HepG2 (cell line): ENCODE measurements around the gene SH2D3C. TPM values are rescaled to one million over a fixed set of nuclear protein-coding genes. Genes with fewer than 3 reads are reported as not detected.

Experiments
- AKAP8 ChIP-seq: sonication (generic); formaldehyde crosslinking; IDR thresholded peaks from 2 replicates; pipeline ENCODE4 v1.5.1; 2020; ENCODE audit warnings: mild to moderate bottlenecking, missing genetic modification reagents
- CREB1 ChIP-seq, 2 experiments: fragments of 450-650 bp in 1 of 2; IDR thresholded peaks; 2 replicates each; pipeline ENCODE4 v1.6.1; 2016 to 2017; ENCODE audit warnings: control low read depth in 1 of 2, mild to moderate bottlenecking in 1 of 2, missing compliant biosample characterization in 1 of 2, missing genetic modification characterization in 1 of 2
- EP300 ChIP-seq, 3 experiments: sonication (generic) in 1 of 3; formaldehyde crosslinking in 1 of 3; IDR thresholded peaks; 2 replicates each; pipeline versions ENCODE4 v1.5.1 to v1.6.1; 2011 to 2020; ENCODE audit warnings: low read depth in 2 of 3, low read length in 2 of 3, borderline replicate concordance in 1 of 3, improper control_type of control experiment in 1 of 3, mild to moderate bottlenecking in 1 of 3, missing genetic modification reagents in 1 of 3, moderate library complexity in 1 of 3
- FOXJ3 ChIP-seq: sonication (generic); formaldehyde crosslinking; IDR thresholded peaks from 2 replicates; pipeline ENCODE4 v1.4.0; 2020; ENCODE audit warnings: missing genetic modification reagents, mild to moderate bottlenecking, borderline replicate concordance
- HDAC1 ChIP-seq: sonication (generic); formaldehyde crosslinking; IDR thresholded peaks from 2 replicates; pipeline ENCODE4 v1.5.1; 2020; ENCODE audit warnings: mild to moderate bottlenecking, missing genetic modification reagents
- MXI1 ChIP-seq: IDR thresholded peaks from 3 replicates; pipeline ENCODE4 v1.6.1; 2012; ENCODE audit warnings: low read depth, low read length, inconsistent platforms, borderline replicate concordance
- MYC ChIP-seq: sonication (generic); formaldehyde crosslinking; IDR thresholded peaks from 2 replicates; pipeline ENCODE4 v1.9.0; 2021; ENCODE audit warnings: missing genetic modification reagents, borderline replicate concordance
- NAIF1 ChIP-seq: sonication (generic); formaldehyde crosslinking; IDR thresholded peaks from 2 replicates; pipeline ENCODE4 v1.5.0; 2020; ENCODE audit warnings: mild to moderate bottlenecking, missing genetic modification reagents, borderline replicate concordance
- PHF20 ChIP-seq: sonication (generic); formaldehyde crosslinking; IDR thresholded peaks from 2 replicates; pipeline ENCODE4 v1.5.0; 2020; ENCODE audit warnings: mild to moderate bottlenecking, missing genetic modification reagents
- PHF5A ChIP-seq: IDR thresholded peaks from one replicate; pipeline ENCODE4 v1.6.1; 2018; ENCODE audit warnings: low read depth, missing genetic modification reagents; ENCODE audit not compliant: unreplicated experiment
- RFX1 ChIP-seq: fragments of 450-650 bp; IDR thresholded peaks from 2 replicates; pipeline ENCODE4 v1.6.1; 2017
- SP2 ChIP-seq: sonication (generic); formaldehyde crosslinking; IDR thresholded peaks from 2 replicates; pipeline ENCODE4 v1.5.1; 2020; ENCODE audit warnings: mild to moderate bottlenecking, missing genetic modification reagents
- THAP7 ChIP-seq: sonication (generic); formaldehyde crosslinking; IDR thresholded peaks from 2 replicates; pipeline ENCODE4 v1.8.1; 2023; ENCODE audit warnings: mild to moderate bottlenecking, missing genetic modification reagents
- ZFP1 ChIP-seq: IDR thresholded peaks from 2 replicates; pipeline ENCODE4 v1.6.1; 2016
- ZNF329 ChIP-seq: sonication (generic); formaldehyde crosslinking; IDR thresholded peaks from 2 replicates; pipeline ENCODE4 v1.9.0; 2021; ENCODE audit warnings: low read depth, mild to moderate bottlenecking, missing genetic modification reagents
- ZNF546 ChIP-seq: sonication (generic); formaldehyde crosslinking; conservative IDR thresholded peaks from 2 replicates; pipeline ENCODE4 v1.8.1; 2023; ENCODE audit warnings: mild to moderate bottlenecking, missing genetic modification reagents
- ZNF792 ChIP-seq: IDR thresholded peaks from 2 replicates; pipeline ENCODE4 v1.6.1; 2016
- ZSCAN12 ChIP-seq: sonication (generic); formaldehyde crosslinking; IDR thresholded peaks from 2 replicates; pipeline ENCODE4 v1.9.0; 2021; ENCODE audit warnings: mild to moderate bottlenecking, missing genetic modification reagents
- ZXDC ChIP-seq: sonication (generic); formaldehyde crosslinking; IDR thresholded peaks from 2 replicates; pipeline ENCODE4 v1.5.0; 2020; ENCODE audit warnings: mild to moderate bottlenecking, missing genetic modification reagents
- polyA plus RNA-seq, 8 experiments: library from polyadenylated mRNA; depleted of rRNA in 3 of 8; stranded (reverse) in 7 of 8; unstranded in 1 of 8; fragments of >200 nt; fragmentation: Illumina TruSeq in 4 of 8; extraction: Trizol in 4 of 8; gene quantifications; 2 replicates each; pipeline versions ENCODE4 v1.2.1 to v1.2.3, GENCODE V29; 2011 to 2016; ENCODE audit warnings: low read depth in 4 of 8, missing spikeins in 1 of 8, mixed read lengths in 1 of 8; ENCODE audit not compliant: insufficient read depth in 1 of 8
- total RNA-seq, 5 experiments: library from RNA; depleted of rRNA; stranded (reverse); fragments of >200 nt; fragmentation: Illumina TruSeq; extraction: Trizol; gene quantifications; 2 replicates each; pipeline ENCODE4 v1.2.3, GENCODE V29; 2016; ENCODE audit warnings: low read depth in 1 of 5
- TF ChIP-seq, protein P1 (sequence below): sonication (generic); formaldehyde crosslinking; IDR thresholded peaks from 2 replicates; pipeline ENCODE4 v1.4.0; 2020; ENCODE audit warnings: mild to moderate bottlenecking, missing genetic modification reagents

SH2D3C gene
- total and polyA plus RNA-seq, 2 of the 13 experiments (the other 11 are each of a cell fraction or from before 2014, with no cell fraction given): not detected

- 0 out of 2 replicates have a peak, but pooled peaks have one; percentile 19 for TF ChIP-seq ZNF329
- TF ChIP-seq PHF5A: peak; percentile 29
- no peak for TF ChIP-seq EP300 (IDR thresholded peaks at IDR 0.05; ENCODE audit: low read depth in 2 of 2, low read length in 2 of 2)
- TF ChIP-seq EP300 (CRISPR knock-in tag; IDR thresholded peaks at IDR 0.05; ENCODE audit: borderline replicate concordance): no peak
- peak; percentile 67; the same call in 1 of the 3 replicates for TF ChIP-seq MXI1
- peak; percentile 99 for TF ChIP-seq CREB1 (IDR thresholded peaks at IDR 0.05)
- peak; percentile 98 for TF ChIP-seq CREB1 (CRISPR knock-in tag; IDR thresholded peaks at IDR 0.05)
- TF ChIP-seq RFX1: peak; percentile 75
- TF ChIP-seq SP2: peak; percentile 89
- TF ChIP-seq ZFP1 (CRISPR knock-in tag): 0 out of 2 replicates have a peak, but pooled peaks have one; percentile 32
- 0 out of 2 replicates have a peak, but pooled peaks have one; percentile 30 for TF ChIP-seq AKAP8 (CRISPR knock-in tag)
- TF ChIP-seq PHF20 (CRISPR knock-in tag): peak; percentile 76
- TF ChIP-seq, protein P1, sequence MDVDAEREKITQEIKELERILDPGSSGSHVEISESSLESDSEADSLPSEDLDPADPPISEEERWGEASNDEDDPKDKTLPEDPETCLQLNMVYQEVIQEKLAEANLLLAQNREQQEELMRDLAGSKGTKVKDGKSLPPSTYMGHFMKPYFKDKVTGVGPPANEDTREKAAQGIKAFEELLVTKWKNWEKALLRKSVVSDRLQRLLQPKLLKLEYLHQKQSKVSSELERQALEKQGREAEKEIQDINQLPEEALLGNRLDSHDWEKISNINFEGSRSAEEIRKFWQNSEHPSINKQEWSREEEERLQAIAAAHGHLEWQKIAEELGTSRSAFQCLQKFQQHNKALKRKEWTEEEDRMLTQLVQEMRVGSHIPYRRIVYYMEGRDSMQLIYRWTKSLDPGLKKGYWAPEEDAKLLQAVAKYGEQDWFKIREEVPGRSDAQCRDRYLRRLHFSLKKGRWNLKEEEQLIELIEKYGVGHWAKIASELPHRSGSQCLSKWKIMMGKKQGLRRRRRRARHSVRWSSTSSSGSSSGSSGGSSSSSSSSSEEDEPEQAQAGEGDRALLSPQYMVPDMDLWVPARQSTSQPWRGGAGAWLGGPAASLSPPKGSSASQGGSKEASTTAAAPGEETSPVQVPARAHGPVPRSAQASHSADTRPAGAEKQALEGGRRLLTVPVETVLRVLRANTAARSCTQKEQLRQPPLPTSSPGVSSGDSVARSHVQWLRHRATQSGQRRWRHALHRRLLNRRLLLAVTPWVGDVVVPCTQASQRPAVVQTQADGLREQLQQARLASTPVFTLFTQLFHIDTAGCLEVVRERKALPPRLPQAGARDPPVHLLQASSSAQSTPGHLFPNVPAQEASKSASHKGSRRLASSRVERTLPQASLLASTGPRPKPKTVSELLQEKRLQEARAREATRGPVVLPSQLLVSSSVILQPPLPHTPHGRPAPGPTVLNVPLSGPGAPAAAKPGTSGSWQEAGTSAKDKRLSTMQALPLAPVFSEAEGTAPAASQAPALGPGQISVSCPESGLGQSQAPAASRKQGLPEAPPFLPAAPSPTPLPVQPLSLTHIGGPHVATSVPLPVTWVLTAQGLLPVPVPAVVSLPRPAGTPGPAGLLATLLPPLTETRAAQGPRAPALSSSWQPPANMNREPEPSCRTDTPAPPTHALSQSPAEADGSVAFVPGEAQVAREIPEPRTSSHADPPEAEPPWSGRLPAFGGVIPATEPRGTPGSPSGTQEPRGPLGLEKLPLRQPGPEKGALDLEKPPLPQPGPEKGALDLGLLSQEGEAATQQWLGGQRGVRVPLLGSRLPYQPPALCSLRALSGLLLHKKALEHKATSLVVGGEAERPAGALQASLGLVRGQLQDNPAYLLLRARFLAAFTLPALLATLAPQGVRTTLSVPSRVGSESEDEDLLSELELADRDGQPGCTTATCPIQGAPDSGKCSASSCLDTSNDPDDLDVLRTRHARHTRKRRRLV: peak; percentile 33; the same call in 1 of the 2 replicates
- 0 out of 2 replicates have a peak, but pooled peaks have one; percentile 67 for TF ChIP-seq NAIF1
- peak; percentile 33; the same call in 1 of the 2 replicates for TF ChIP-seq THAP7
- TF ChIP-seq ZXDC (CRISPR knock-in tag): 0 out of 2 replicates have a peak, but pooled peaks have one; percentile 49
- no peak for TF ChIP-seq ZSCAN12 (CRISPR knock-in tag)
- TF ChIP-seq ZNF792 (CRISPR knock-in tag): peak; percentile 66; the same call in 1 of the 2 replicates
- peak; percentile 62 for TF ChIP-seq MYC (CRISPR knock-in tag)
- TF ChIP-seq HDAC1 (CRISPR knock-in tag): peak; percentile 97
- 0 out of 2 replicates have a peak, but pooled peaks have one; percentile 21 for TF ChIP-seq ZNF546 (CRISPR knock-in tag)
- peak; percentile 33; the same call in 1 of the 2 replicates for TF ChIP-seq FOXJ3 (CRISPR knock-in tag)
Measured at GRCh38 chr9:127715470-127716337, 62.8 kb downstream of the SH2D3C start, which contains the start of the genes PTRH1 and TTC16 (continued).
